Gastroesophageal sphincter (tissue), 4 donors: ENCODE data around the gene PDCD1. TPM values are rescaled to one million over a fixed set of nuclear protein-coding genes. Genes with fewer than 3 reads are reported as not detected.

Experiments used
- ATAC-seq: fragments of 150-250 bp; one replicate; pipeline ENCODE4 v1.9.1; 2016; ENCODE audit warnings: mild to moderate bottlenecking, moderate library complexity
- H3K27ac ChIP-seq, 4 donors: fragments of 200-600 bp; sonication (generic) in 3 of 4; 1 replicate in 3 of 4; 2 replicates in 1 of 4; pipeline ENCODE4 v1.5.1; 2016 to 2019
- H3K27me3 ChIP-seq: fragments of 200-600 bp; sonication (generic); one replicate; pipeline ENCODE4 v1.5.1; 2019
- H3K36me3 ChIP-seq, 2 donors: fragments of 200-600 bp; sonication (generic); one replicate each; pipeline ENCODE4 v1.5.1; 2019; ENCODE audit warnings: control low read depth in 1 of 2
- H3K4me1 ChIP-seq, 3 donors: fragments of 200-600 bp; sonication (generic); 1 replicate in 2 of 3; 2 replicates in 1 of 3; pipeline ENCODE4 v1.5.1; 2016 to 2019; ENCODE audit warnings: control low read depth in 2 of 3
- H3K4me3 ChIP-seq, 2 donors: fragments of 200-600 bp; sonication (generic); one replicate each; pipeline ENCODE4 v1.5.1; 2019; ENCODE audit warnings: mild to moderate bottlenecking in 1 of 2, moderate library complexity in 1 of 2
- H3K9me3 ChIP-seq, 3 donors: fragments of 200-600 bp; sonication (generic); one replicate each; pipeline ENCODE4 v1.5.1; 2017 to 2019; ENCODE audit warnings: control low read depth in 2 of 3
- EP300 ChIP-seq: sonication (generic); formaldehyde crosslinking; IDR thresholded peaks from one replicate; pipeline ENCODE4 v1.6.1; 2017; ENCODE audit warnings: antibody characterized with exemption, mild to moderate bottlenecking
- POLR2A ChIP-seq, 2 donors: fragments of 450-650 bp; IDR thresholded peaks; one replicate each; pipeline ENCODE4 v1.6.1; 2017; ENCODE audit warnings: antibody characterized with exemption in 2 of 2, mild to moderate bottlenecking in 2 of 2, moderate library complexity in 1 of 2
- POLR2AphosphoS5 ChIP-seq: sonication (generic); formaldehyde crosslinking; IDR thresholded peaks from one replicate; pipeline ENCODE4 v1.6.1; 2017; ENCODE audit warnings: antibody characterized with exemption
- WGBS, 2 donors: methylation state at CpG; one replicate each; pipeline ENCODE4 v1.1.5; 2018; ENCODE audit warnings: low coverage in 1 of 2; 5-methylcytosine and 5-hydroxymethylcytosine counted together
- total RNA-seq, 4 donors: library from RNA; depleted of rRNA; stranded (reverse); fragments of >200 nt; gene quantifications; one replicate each; pipeline ENCODE4 v1.1.0, GENCODE V29; 2016
- TF ChIP-seq, protein P1 (sequence below), 4 experiments: fragments of 200-600 bp in 2 of 4; fragments of 450-650 bp in 2 of 4; sonication (generic) in 1 of 4; IDR thresholded peaks; one replicate each; pipeline ENCODE4 v1.5.1; 2017 to 2019; ENCODE audit warnings: antibody characterized with exemption in 4 of 4, mild to moderate bottlenecking in 2 of 4, moderate library complexity in 2 of 4

PDCD1 gene
- total RNA-seq, 4 donors from 2014 or later = 0.19 to 0.54 TPM; not detected in 2

- H3K4me1 ChIP-seq = peaks cover 0 to 12% (median 0%) of the 10 kb centered on the region in 3 donors
- TF ChIP-seq EP300 (no peak), POLR2AphosphoS5 (no peak), POLR2A (IDR thresholded peaks at IDR 0.05) (no peak)
- TF ChIP-seq, protein P1, sequence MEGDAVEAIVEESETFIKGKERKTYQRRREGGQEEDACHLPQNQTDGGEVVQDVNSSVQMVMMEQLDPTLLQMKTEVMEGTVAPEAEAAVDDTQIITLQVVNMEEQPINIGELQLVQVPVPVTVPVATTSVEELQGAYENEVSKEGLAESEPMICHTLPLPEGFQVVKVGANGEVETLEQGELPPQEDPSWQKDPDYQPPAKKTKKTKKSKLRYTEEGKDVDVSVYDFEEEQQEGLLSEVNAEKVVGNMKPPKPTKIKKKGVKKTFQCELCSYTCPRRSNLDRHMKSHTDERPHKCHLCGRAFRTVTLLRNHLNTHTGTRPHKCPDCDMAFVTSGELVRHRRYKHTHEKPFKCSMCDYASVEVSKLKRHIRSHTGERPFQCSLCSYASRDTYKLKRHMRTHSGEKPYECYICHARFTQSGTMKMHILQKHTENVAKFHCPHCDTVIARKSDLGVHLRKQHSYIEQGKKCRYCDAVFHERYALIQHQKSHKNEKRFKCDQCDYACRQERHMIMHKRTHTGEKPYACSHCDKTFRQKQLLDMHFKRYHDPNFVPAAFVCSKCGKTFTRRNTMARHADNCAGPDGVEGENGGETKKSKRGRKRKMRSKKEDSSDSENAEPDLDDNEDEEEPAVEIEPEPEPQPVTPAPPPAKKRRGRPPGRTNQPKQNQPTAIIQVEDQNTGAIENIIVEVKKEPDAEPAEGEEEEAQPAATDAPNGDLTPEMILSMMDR (IDR thresholded peaks at IDR 0.05) = no peak
- no peak overlapping the region for H3K27ac ChIP-seq
- WGBS, 2 donors = 90% methylated on average over 8 of the region's 29 CpGs; no CpG with 5 or more reads in 1 of the 2 donors
- H3K9me3 ChIP-seq = no peaks in the 10 kb centered on the region
- H3K27me3 ChIP-seq = peaks cover 12% of the 10 kb centered on the region
- H3K36me3 ChIP-seq = no peaks in the 10 kb centered on the region
- no peak for ATAC-seq
- no peak overlapping the region for H3K4me3 ChIP-seq
Observed at GRCh38 chr2:241904791-241905710, 46.4 kb upstream of the PDCD1 start.

DNA sequence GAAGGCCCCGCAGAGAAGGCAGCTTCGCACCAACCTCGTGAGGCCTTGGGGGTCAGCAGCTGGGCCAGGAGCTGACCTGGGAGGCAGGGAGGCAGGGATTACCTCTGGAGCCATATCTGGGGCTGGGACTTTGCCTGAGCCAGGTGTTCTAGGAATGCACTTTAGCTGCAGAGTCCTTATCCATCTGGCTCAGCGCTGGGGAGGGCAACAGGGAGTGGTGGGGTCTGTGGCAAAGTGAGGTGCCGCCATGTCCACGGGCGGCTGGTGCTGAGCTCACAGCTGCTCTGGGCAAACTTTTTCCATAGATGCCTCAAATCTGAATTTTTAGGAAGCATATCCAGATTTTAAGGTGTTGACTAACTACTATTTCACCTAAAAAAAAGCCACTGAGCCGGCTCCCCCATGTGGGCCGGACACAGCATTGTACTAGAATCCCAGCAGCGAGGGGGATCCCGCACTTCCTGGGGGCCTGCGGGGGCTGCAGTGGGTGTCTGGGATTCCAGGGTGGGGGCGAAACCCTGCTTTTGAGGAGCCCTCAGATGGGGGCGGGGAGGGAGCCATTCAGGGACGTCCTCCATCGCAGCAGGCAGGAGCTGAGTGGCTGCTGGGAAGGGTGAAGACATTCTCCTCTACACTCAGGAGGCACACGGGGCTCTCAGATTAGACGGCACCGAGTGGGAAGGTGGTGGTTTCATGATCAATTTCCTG lies 45.5 kb upstream of the PDCD1 start:
- TF ChIP-seq POLR2AphosphoS5 = no peak
- TF ChIP-seq EP300 = no peak
- TF ChIP-seq, protein P1 (IDR thresholded peaks at IDR 0.05) = no peak
- no peak for TF ChIP-seq POLR2A (IDR thresholded peaks at IDR 0.05)
- WGBS, 2 donors = 88 to 96% methylated on average over 4 to 5 of the region's 19 CpGs
- ATAC-seq = no peak

DNA sequence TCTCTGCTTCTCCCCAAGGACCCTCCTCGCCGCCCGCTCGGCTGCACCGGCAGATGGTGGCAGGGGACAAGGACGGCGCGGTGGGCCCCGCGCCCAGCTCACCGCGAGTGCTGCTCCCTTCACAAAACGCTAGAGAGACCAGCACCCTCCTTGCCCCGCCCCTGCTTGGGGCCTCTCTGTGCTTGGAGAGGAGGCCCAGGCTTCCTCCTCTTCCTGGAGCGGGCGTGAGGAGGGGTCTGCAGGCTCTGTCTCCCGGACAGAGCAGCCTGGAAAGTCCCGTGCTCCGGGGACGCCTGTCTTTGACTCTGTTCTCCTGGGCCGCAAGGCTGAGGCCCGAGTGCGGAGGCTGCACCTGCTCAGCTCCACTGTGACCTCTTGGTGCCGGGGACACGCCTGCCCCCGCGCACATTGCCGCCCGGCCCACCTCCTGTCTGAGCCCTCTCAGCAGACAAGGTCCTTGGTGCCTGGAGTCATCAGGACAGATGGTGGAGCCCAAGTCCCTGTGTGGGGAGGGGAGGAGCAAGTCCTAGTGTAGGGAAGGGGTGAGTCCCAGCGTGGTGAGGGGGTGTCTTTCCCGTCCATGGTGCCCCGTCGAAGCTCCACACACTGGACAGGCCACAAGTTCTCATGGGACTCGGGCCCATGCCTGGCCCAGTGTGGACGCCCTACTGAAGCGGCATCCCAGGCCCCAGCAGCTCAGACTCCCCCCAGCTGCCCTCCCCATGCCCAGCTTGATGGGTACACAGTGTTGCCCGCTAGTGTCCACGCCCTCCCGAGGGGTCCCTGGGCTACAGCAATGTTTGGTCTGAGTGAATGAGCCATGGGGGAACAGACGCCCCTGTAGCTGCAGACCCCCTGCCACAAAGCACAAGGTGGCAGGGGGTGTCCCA lies 44.7 kb upstream of the PDCD1 start:
- H3K27ac ChIP-seq = peak overlapping the region in 1 of 4 donors; percentile 61
- H3K4me3 ChIP-seq = no peak overlapping the region
- no peak for ATAC-seq
- no peaks in the 10 kb centered on the region for H3K9me3 ChIP-seq
- H3K4me1 ChIP-seq = peaks cover 0 to 25% (median 0%) of the 10 kb centered on the region in 3 donors
- no CpG with 5 or more reads among the region's 40 CpGs for WGBS, 2 donors
- H3K36me3 ChIP-seq = no peaks in the 10 kb centered on the region
- TF ChIP-seq EP300 (no peak), POLR2AphosphoS5 (no peak), POLR2A (IDR thresholded peaks at IDR 0.05) (no peak)
- TF ChIP-seq, protein P1 (IDR thresholded peaks at IDR 0.05) = no peak
- peaks cover 12% of the 10 kb centered on the region for H3K27me3 ChIP-seq

More for the DNA sequence above, 45.5 kb upstream of the PDCD1 start:
- Histone ChIP-seq H3K4me1 (peaks cover 0 to 18% (median 0%) of the 10 kb centered on the region in 3 donors), H3K4me3 (no peak overlapping the region), H3K36me3 (no peaks in the 10 kb centered on the region), H3K9me3 (no peaks in the 10 kb centered on the region), H3K27me3 (peaks cover 12% of the 10 kb centered on the region), H3K27ac (no peak overlapping the region)

DNA sequence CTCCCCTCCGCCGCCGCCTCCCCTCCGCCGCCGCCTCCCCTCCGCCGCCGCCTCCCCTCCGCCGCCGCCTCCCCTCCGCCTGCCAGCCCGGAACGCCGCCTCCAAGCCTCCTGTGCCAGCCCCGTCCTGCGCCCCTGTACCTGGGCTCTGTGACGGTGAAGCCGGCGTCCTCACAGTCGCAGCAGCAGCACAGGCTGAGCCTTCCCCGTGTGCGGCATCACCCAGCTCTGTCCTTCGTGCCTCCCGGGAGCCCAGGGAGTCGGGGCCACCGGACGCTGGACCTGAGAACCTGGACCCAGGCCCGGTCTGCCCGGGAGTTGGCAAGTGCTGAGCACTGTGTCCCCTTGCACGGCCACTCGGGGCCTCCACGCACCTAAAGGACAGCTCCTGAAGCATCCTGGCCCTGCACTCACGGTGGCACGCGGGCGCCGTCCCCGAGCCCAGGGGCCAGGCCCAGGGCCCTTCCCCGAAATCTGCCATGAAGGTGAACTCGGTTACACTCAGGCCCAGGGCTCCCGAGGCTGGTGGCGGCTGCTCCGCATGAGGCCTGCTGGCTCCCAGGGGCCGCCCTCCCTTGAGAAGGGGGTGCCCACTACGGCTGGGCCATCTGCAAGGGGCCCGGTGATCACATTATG lies 43.8 kb upstream of the PDCD1 start:
- no CpG with 5 or more reads among the region's 48 CpGs for WGBS, 2 donors
- Histone ChIP-seq H3K4me3 (peak overlapping the region in 1 of 2 donors; percentile 33), H3K27ac (peak overlapping the region in 1 of 4 donors; percentile 61), H3K27me3 (peaks cover 12% of the 10 kb centered on the region), H3K9me3 (no peaks in the 10 kb centered on the region), H3K36me3 (no peaks in the 10 kb centered on the region), H3K4me1 (peaks cover 0 to 25% (median 0%) of the 10 kb centered on the region in 3 donors)
- no peak for TF ChIP-seq POLR2AphosphoS5
- TF ChIP-seq EP300 = no peak
- TF ChIP-seq POLR2A (IDR thresholded peaks at IDR 0.05) = no peak
- TF ChIP-seq, protein P1 (IDR thresholded peaks at IDR 0.05) = no peak
- ATAC-seq = no peak
